ENCODE data around the gene RPGRIP1L. TPM values are rescaled to one million over a fixed set of nuclear protein-coding genes. Genes with fewer than 3 reads are reported as not detected.

RPGRIP1L gene
- total and polyA plus RNA-seq, 2 of the 8 experiments (the other 6 are each of a cell fraction or from before 2014, with no cell fraction given): 4.0 to 13.7 TPM

GRCh38 chr16:53741546-53741945 lies 37.9 kb upstream of the RPGRIP1L start (continued):
- TF ChIP-seq CHD7 (IDR thresholded peaks at IDR 0.05; ENCODE audit: insufficient replicate concordance, low read length): no peak
- no peak for TF ChIP-seq ATF2 (IDR thresholded peaks at IDR 0.05; ENCODE audit: low read length)
- no peak for TF ChIP-seq YY1 (IDR thresholded peaks at IDR 0.05; ENCODE audit: low read depth, low read length)
- TF ChIP-seq CHD1 (IDR thresholded peaks at IDR 0.05; ENCODE audit: low read depth, low read length): no peak

Measured in H1 (cell line).